ENCODE measurements around the gene KIAA1958. TPM values are rescaled to one million over a fixed set of nuclear protein-coding genes. Genes with fewer than 3 reads are reported as not detected.

The KIAA1958 gene
- total RNA-seq, 2 donors from 2014 or later = 9.0 to 10.6 TPM

DNA sequence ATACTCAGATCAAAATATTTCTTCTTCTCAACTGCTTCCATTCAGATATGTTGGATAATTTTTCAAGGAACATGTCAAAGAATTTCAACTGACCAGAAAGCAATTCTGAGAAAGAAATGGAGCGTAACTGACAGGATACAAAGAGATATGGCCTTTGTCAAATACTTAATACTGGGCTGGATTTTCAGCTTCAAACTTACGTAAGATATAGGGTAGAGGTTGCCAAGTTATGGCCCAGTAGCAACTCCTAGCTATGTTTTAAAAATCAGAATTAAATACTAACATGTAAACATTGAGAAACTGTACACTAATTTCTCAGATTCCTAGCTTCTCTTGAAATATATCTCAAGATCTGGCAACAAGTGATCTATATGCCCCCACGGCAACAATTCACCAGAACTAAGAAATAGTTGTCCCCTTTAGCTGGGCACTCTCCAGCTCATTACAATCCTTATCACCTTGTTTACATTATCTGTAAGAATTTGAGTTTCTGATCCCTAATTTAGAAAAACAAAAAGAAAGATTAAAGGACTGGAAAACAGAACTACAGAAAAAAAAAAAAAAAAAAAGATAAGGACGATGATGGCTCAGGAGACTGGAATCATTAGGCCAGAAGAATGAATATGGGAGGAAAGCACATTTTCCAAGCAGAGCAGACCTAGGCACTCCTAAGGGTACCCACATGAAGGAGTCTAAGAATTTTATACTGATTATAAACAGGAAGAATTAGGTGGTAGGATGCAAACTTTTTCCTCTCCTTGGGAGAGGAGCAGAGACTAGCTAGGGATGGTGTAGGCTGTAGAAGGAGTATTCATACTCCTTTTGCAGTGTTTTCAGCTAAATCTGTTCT lies 208.3 kb downstream of the KIAA1958 start:
- DNase-seq = no peak
- Histone ChIP-seq H3K36me3 (no peaks in the 10 kb centered on the region), H3K4me1 (no peaks in the 10 kb centered on the region), H3K9me3 (no peaks in the 10 kb centered on the region), H3K27ac (no peak overlapping the region), H3K4me3 (no peak overlapping the region), H3K9ac (ENCODE audit: low read depth in 2 of 2, low read length in 2 of 2) (no peak overlapping the region), H3K27me3 (no peaks in the 10 kb centered on the region)
- TF ChIP-seq, protein P1, sequence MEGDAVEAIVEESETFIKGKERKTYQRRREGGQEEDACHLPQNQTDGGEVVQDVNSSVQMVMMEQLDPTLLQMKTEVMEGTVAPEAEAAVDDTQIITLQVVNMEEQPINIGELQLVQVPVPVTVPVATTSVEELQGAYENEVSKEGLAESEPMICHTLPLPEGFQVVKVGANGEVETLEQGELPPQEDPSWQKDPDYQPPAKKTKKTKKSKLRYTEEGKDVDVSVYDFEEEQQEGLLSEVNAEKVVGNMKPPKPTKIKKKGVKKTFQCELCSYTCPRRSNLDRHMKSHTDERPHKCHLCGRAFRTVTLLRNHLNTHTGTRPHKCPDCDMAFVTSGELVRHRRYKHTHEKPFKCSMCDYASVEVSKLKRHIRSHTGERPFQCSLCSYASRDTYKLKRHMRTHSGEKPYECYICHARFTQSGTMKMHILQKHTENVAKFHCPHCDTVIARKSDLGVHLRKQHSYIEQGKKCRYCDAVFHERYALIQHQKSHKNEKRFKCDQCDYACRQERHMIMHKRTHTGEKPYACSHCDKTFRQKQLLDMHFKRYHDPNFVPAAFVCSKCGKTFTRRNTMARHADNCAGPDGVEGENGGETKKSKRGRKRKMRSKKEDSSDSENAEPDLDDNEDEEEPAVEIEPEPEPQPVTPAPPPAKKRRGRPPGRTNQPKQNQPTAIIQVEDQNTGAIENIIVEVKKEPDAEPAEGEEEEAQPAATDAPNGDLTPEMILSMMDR (IDR thresholded peaks at IDR 0.05) = no peak
- intact Hi-C loops (cut with DNase I) = no loop called here

DNA sequence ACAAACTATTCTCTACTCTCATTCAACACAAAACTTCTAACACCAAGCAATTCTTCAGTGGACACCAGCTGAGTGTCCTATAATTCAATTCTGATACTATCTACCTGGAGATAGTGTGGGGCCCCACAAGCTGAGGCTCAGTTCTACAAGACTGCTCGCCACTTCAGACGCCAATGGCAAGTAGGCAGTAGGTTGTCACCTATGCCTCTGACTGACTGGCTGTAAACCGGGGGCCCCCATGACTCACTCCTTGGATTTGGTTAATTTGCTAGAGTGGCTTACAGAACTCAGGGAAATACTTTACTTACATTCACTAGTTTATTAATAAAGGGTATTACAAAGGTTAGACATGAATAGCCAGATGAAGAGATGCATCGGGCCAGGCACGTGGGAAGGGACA lies 209.8 kb downstream of the KIAA1958 start:
- H3K9ac ChIP-seq (ENCODE audit: low read depth in 2 of 2, low read length in 2 of 2) = no peak overlapping the region
- H3K36me3 ChIP-seq = no peaks in the 10 kb centered on the region
- no peak overlapping the region for H3K4me3 ChIP-seq
- H3K27me3 ChIP-seq = no peaks in the 10 kb centered on the region
- H3K27ac ChIP-seq = no peak overlapping the region
- TF ChIP-seq, protein P1 (IDR thresholded peaks at IDR 0.05) = no peak
- intact Hi-C loops (cut with DNase I) = no loop called here
- no peak for DNase-seq
- H3K9me3 ChIP-seq = no peaks in the 10 kb centered on the region
- H3K4me1 ChIP-seq = no peaks in the 10 kb centered on the region

DNA sequence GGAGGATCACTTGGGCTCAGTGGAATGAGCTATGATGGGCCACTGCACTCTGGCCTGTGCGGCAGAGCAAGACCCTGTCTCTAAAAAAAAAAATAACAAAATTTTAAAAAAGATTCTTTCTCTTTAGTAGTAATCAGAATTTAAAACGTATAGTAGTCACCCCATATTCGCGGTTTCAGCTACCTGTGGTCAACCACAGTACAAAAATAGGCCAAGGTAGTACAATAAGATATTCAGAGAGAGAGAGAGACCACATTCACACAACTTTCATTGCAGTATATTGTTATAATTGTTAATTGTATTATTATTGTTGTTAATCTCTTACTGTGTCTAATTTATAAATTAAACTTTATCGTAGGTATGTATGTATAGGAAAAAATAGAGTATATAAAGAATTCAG lies 212.6 kb downstream of the KIAA1958 start:
- intact Hi-C loops (cut with DNase I) = no loop called here
- Histone ChIP-seq H3K4me3 (no peak overlapping the region), H3K27me3 (no peaks in the 10 kb centered on the region), H3K27ac (no peak overlapping the region), H3K4me1 (no peaks in the 10 kb centered on the region), H3K36me3 (no peaks in the 10 kb centered on the region), H3K9ac (ENCODE audit: low read depth in 2 of 2, low read length in 2 of 2) (no peak overlapping the region), H3K9me3 (no peaks in the 10 kb centered on the region)
- DNase-seq = no peak
- TF ChIP-seq, protein P1 (IDR thresholded peaks at IDR 0.05) = no peak

DNA sequence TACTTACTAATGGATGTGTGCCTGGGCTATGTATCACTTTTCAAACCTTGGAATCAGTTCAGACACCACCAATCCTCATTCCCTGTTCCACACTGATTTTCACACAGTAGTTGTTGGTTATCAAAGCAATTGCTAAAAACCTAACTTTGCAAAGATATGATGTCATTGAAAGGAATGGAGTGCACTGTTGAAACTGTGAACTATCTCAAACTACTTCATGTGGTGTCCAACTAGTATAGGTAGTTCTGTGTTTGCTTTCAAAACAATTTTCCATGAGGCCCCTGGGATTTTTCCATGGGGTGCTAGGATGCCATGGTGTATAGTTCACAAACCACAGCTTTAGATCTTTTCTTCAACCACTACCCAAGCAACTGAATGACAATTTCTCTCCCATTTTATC lies 213.5 kb downstream of the KIAA1958 start:
- TF ChIP-seq, protein P1 (IDR thresholded peaks at IDR 0.05) = no peak
- DNase-seq = no peak
- intact Hi-C loops (cut with DNase I) = loop anchor here (10.0 kb wide), 1 partner anchor 245 kb away; no protein-coding TSS in a partner anchor
- Histone ChIP-seq H3K4me1 (no peaks in the 10 kb centered on the region), H3K9ac (ENCODE audit: low read depth in 2 of 2, low read length in 2 of 2) (no peak overlapping the region), H3K27me3 (no peaks in the 10 kb centered on the region), H3K36me3 (no peaks in the 10 kb centered on the region), H3K27ac (no peak overlapping the region), H3K9me3 (no peaks in the 10 kb centered on the region), H3K4me3 (no peak overlapping the region)

DNA sequence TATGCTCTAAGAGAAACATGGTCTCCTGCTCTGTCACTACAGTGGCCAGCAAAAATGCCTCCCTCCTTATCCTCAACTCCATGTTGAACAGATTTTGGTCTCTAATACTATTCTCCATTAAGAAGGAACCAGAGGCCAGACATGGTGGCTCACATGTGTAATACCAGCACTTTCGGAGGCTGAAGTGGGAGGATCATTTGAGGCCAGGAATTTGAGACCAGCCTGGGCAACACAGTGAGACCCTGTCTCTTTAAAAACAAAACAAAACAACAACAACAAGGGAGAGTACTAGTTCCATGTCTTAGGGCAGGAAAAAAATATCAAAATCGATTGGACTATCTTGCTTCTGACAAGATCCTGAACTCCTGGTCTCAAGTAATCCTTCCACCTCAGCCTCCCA lies 216.7 kb downstream of the KIAA1958 start:
- H3K36me3 ChIP-seq = no peaks in the 10 kb centered on the region
- DNase-seq = no peak
- H3K27me3 ChIP-seq = no peaks in the 10 kb centered on the region
- no peaks in the 10 kb centered on the region for H3K4me1 ChIP-seq
- no peak overlapping the region for H3K4me3 ChIP-seq
- intact Hi-C loops (cut with DNase I) = loop anchor here (10.0 kb wide), 1 partner anchor 249 kb away; no protein-coding TSS in a partner anchor
- TF ChIP-seq, protein P1 (IDR thresholded peaks at IDR 0.05) = no peak
- no peak overlapping the region for H3K9ac ChIP-seq (ENCODE audit: low read depth in 2 of 2, low read length in 2 of 2)
- no peaks in the 10 kb centered on the region for H3K9me3 ChIP-seq
- H3K27ac ChIP-seq = no peak overlapping the region
